ENCODE measurements around the gene MKLN1. TPM values are rescaled to one million over a fixed set of nuclear protein-coding genes. Genes with fewer than 3 reads are reported as not detected.
"Not testable (repeated sequence)": the region's sequence is repeated elsewhere in the genome, so short reads cannot be mapped to it uniquely, and the experiment has no call there.

MKLN1 gene
- total and polyA plus RNA-seq, 2 of the 13 experiments (the other 11 are each of a cell fraction or from before 2014, with no cell fraction given) = 33.6 to 43.5 TPM

GRCh38 chr7:131462059-131462458 lies 134.4 kb downstream of the MKLN1 start:
- intact Hi-C loops (cut with micrococcal nuclease; ENCODE audit: unreplicated experiment) (no loop called here), in situ Hi-C loops (cut with HindIII; ENCODE audit: extremely low pct_ligation_motif_present, low pct_unique_long_range_greater_than_20kb) (no loop called here)
- no peak overlapping the region for H3K4me3 ChIP-seq (replicated peaks in 1 of 3; ENCODE audit: insufficient read depth in 1 of 3, low read depth in 2 of 3, low read length in 3 of 3)
- DNase-seq (ENCODE audit: low spot score) = no peak
- no peaks in the 10 kb centered on the region for H3K79me2 ChIP-seq (ENCODE audit: insufficient read depth, low read length)
- 97% methylated on average over 3 of the region's 3 CpGs for WGBS (ENCODE audit: low lambda C conversion rate)
- H4K20me1 ChIP-seq (ENCODE audit: insufficient read depth, low read length) = no peaks in the 10 kb centered on the region
- no peak for ATAC-seq
- ChIA-PET CTCF (ENCODE audit: low intra/inter-chr PET ratio, low total read pairs) (no interaction called here), POLR2A (interaction anchor here (0.6 kb wide), 1 partner anchor 43 kb away, joined by 3 read pairs; no protein-coding TSS in a partner anchor)
- H3K9me3 ChIP-seq (ENCODE audit: low read length) = no peaks in the 10 kb centered on the region
- no peak overlapping the region for H3K9ac ChIP-seq (ENCODE audit: insufficient read depth, low read depth, low read length)
- H3K36me3 ChIP-seq (replicated peaks in 1 of 2; ENCODE audit: control insufficient read depth in 1 of 2, insufficient read depth in 2 of 2, low read length in 2 of 2) = peaks cover 6 to 21% of the 10 kb centered on the region in 2 experiments; a peak in 4 of 5 replicates
- H3K4me2 ChIP-seq (ENCODE audit: low read depth, low read length) = no peak overlapping the region
- H3K27ac ChIP-seq (ENCODE audit: extremely low read length, insufficient read depth, low read length) = no peak overlapping the region
- H3K27me3 ChIP-seq (ENCODE audit: control insufficient read depth in 1 of 2, insufficient read depth in 2 of 2, low read length in 2 of 2) = no peaks in the 10 kb centered on the region
- H2AFZ ChIP-seq (ENCODE audit: low read length) = no peak overlapping the region
- BruUV-seq (replicated peaks) = no TSS peak
- TF ChIP-seq ZNF121 (CRISPR knock-in tag; IDR thresholded peaks at IDR 0.05) (peak; percentile 55; the same call in 1 of the 2 replicates), ZEB1 (IDR thresholded peaks at IDR 0.05; ENCODE audit: insufficient replicate concordance, low read depth) (no peak), RARG (CRISPR knock-in tag; IDR thresholded peaks at IDR 0.05; ENCODE audit: low read depth) (no peak)
- no peak for FAIRE-seq
- no peaks in the 10 kb centered on the region for H3K4me1 ChIP-seq (ENCODE audit: insufficient read depth, low read length)

- H4K20me1 ChIP-seq (ENCODE audit: insufficient read depth, low read length); H3K9ac ChIP-seq (ENCODE audit: insufficient read depth, low read depth, low read length); intact Hi-C loops (cut with micrococcal nuclease; ENCODE audit: unreplicated experiment); BruUV-seq (replicated peaks); CTCF ChIA-PET (ENCODE audit: low intra/inter-chr PET ratio, low total read pairs); H3K4me2 ChIP-seq (ENCODE audit: low read depth, low read length); H3K9me3 ChIP-seq (ENCODE audit: low read length); FAIRE-seq; ATAC-seq; H3K27me3 ChIP-seq (ENCODE audit: control insufficient read depth in 1 of 2, insufficient read depth in 2 of 2, low read length in 2 of 2); DNase-seq (ENCODE audit: low spot score); H3K4me3 ChIP-seq (replicated peaks in 1 of 3; ENCODE audit: insufficient read depth in 1 of 3, low read depth in 2 of 3, low read length in 3 of 3); H2AFZ ChIP-seq (ENCODE audit: low read length); in situ Hi-C loops (cut with HindIII; ENCODE audit: extremely low pct_ligation_motif_present, low pct_unique_long_range_greater_than_20kb); H3K4me1 ChIP-seq (ENCODE audit: insufficient read depth, low read length); POLR2A ChIA-PET; H3K27ac ChIP-seq (ENCODE audit: extremely low read length, insufficient read depth, low read length); H3K79me2 ChIP-seq (ENCODE audit: insufficient read depth, low read length): not testable (repeated sequence)
- peaks cover 9 to 27% of the 10 kb centered on the region in 2 experiments; a peak in 4 of 5 replicates for H3K36me3 ChIP-seq (replicated peaks in 1 of 2; ENCODE audit: control insufficient read depth in 1 of 2, insufficient read depth in 2 of 2, low read length in 2 of 2)
- peak; percentile 58; the same call in 1 of the 2 replicates for TF ChIP-seq ZNF121 (CRISPR knock-in tag; IDR thresholded peaks at IDR 0.05)
Measured at GRCh38 chr7:131462715-131463114, 135.0 kb downstream of the MKLN1 start.

All from HepG2 (cell line).